Fibroblast of lung (primary cell): ENCODE data around the gene CHTF18. TPM values are rescaled to one million over a fixed set of nuclear protein-coding genes. Genes with fewer than 3 reads are reported as not detected.

Experiments
- DNase-seq, 2 donors: peaks; one replicate each; pipeline versions ENCODE4 v3.0.0 to v3.0.0-alpha.2; 2010; ENCODE audit warnings: low read depth in 2 of 2
- H2AFZ ChIP-seq: 2 replicates; pipeline ENCODE4 v1.5.1; 2012; ENCODE audit warnings: low read length, control low read depth, inconsistent platforms
- H3K27ac ChIP-seq: 2 replicates; pipeline ENCODE4 v1.5.1; 2011; ENCODE audit warnings: low read length, control low read depth; ENCODE audit not compliant: insufficient read depth
- H3K27me3 ChIP-seq: 2 replicates; pipeline ENCODE4 v1.5.1; 2011; ENCODE audit warnings: mild to moderate bottlenecking, low read length; ENCODE audit not compliant: control insufficient read depth, insufficient read depth
- H3K36me3 ChIP-seq: 2 replicates; pipeline ENCODE4 v1.5.1; 2011; ENCODE audit warnings: low read length; ENCODE audit not compliant: control insufficient read depth, insufficient read depth
- H3K4me1 ChIP-seq: 2 replicates; pipeline ENCODE4 v1.5.1; 2011; ENCODE audit warnings: low read length; ENCODE audit not compliant: control insufficient read depth, insufficient read depth; ENCODE audit errors: extremely low read depth
- H3K4me2 ChIP-seq: 2 replicates; pipeline ENCODE4 v1.5.1; 2011; ENCODE audit warnings: low read length, control low read depth; ENCODE audit not compliant: insufficient read depth; ENCODE audit errors: extremely low read depth
- H3K4me3 ChIP-seq, 4 experiments: fragments of 200-600 bp in 1 of 4; sonication (generic) in 1 of 4; replicated peaks in 1 of 4; 2 replicates each; pipeline ENCODE4 v1.5.1; 2011 to 2016; ENCODE audit warnings: low read length in 4 of 4, low read depth in 3 of 4, mild to moderate bottlenecking in 3 of 4, control low read depth in 2 of 4, inconsistent platforms in 1 of 4, mixed read lengths in 1 of 4; ENCODE audit not compliant: insufficient read depth in 1 of 4; ENCODE audit errors: control extremely low read depth in 1 of 4
- H3K79me2 ChIP-seq: 2 replicates; pipeline ENCODE4 v1.5.1; 2012; ENCODE audit warnings: mild to moderate bottlenecking, low read length, inconsistent platforms; ENCODE audit not compliant: control insufficient read depth, insufficient read depth
- H3K9ac ChIP-seq: 2 replicates; pipeline ENCODE4 v1.5.1; 2011; ENCODE audit warnings: mild to moderate bottlenecking, low read length, control low read depth; ENCODE audit not compliant: insufficient read depth
- H3K9me3 ChIP-seq: 2 replicates; pipeline ENCODE4 v1.5.1; 2012; ENCODE audit warnings: low read depth, low read length; ENCODE audit not compliant: control insufficient read depth, insufficient read depth
- H4K20me1 ChIP-seq: 2 replicates; pipeline ENCODE4 v1.5.1; 2011; ENCODE audit warnings: low read length; ENCODE audit not compliant: control insufficient read depth, insufficient read depth; ENCODE audit errors: extremely low read depth
- CTCF ChIP-seq, 2 donors: IDR thresholded peaks in 1 of 2; conservative IDR thresholded peaks in 1 of 2; 1 replicate in 1 of 2; 2 replicates in 1 of 2; pipeline ENCODE4 v1.5.1; 2011 to 2012; ENCODE audit warnings: low read length in 2 of 2, control low read depth in 1 of 2, inconsistent platforms in 1 of 2, low read depth in 1 of 2, mild to moderate bottlenecking in 1 of 2
- EZH2 ChIP-seq: IDR thresholded peaks from 2 replicates; pipeline ENCODE4 v1.5.1; 2012; ENCODE audit warnings: low read length, control low read depth, mild to moderate bottlenecking; ENCODE audit errors: missing control alignments
- polyA plus RNA-seq, 2 donors: library from polyadenylated mRNA; depleted of rRNA in 1 of 2; stranded (reverse) in 1 of 2; unstranded in 1 of 2; fragments of >200 nt; gene quantifications; 2 replicates each; pipeline ENCODE4 v1.2.1, GENCODE V29; 2011 to 2012; ENCODE audit warnings: missing spikeins in 1 of 2
- total RNA-seq: library from RNA; depleted of rRNA; stranded (reverse); fragments of >200 nt; gene quantifications from 2 replicates; pipeline ENCODE4 v1.2.1, GENCODE V29; 2014

Gene CHTF18
- total and polyA plus RNA-seq, 2 donors (not counting 1 experiment from before 2014, with no cell fraction given), result 1.1 to 4.3 TPM

- H3K4me1 ChIP-seq, result no peaks in the 10 kb centered on the region
- H3K79me2 ChIP-seq, result peaks cover 3% of the 10 kb centered on the region
- H4K20me1 ChIP-seq, result no peaks in the 10 kb centered on the region
- no peak for TF ChIP-seq CTCF (conservative IDR thresholded peaks at IDR 0.05 in 1 of 2, IDR thresholded peaks at IDR 0.05 in 1 of 2; ENCODE audit: low read depth in 1 of 2, low read length in 2 of 2)
- TF ChIP-seq EZH2, result no peak
- H3K27me3 ChIP-seq, result no peaks in the 10 kb centered on the region
- no peaks in the 10 kb centered on the region for H3K9me3 ChIP-seq
- no peak overlapping the region for H3K4me2 ChIP-seq
- H2AFZ ChIP-seq, result no peak overlapping the region
- H3K27ac ChIP-seq, result no peak overlapping the region
- H3K36me3 ChIP-seq, result no peaks in the 10 kb centered on the region
- no peak overlapping the region for H3K9ac ChIP-seq
- no peak overlapping the region for H3K4me3 ChIP-seq
- DNase-seq, result no peak
These were observed 44.5 kb upstream of the CHTF18 start for GRCh38 chr16:743794-744500.

GRCh38 chr16:745739-746138, 42.7 kb upstream of the CHTF18 start:
- Histone ChIP-seq H3K4me3 (no peak overlapping the region), H3K27me3 (no peaks in the 10 kb centered on the region), H2AFZ (no peak overlapping the region), H3K4me2 (no peak overlapping the region), H4K20me1 (no peaks in the 10 kb centered on the region), H3K27ac (no peak overlapping the region), H3K9me3 (no peaks in the 10 kb centered on the region), H3K79me2 (no peaks in the 10 kb centered on the region), H3K9ac (no peak overlapping the region), H3K4me1 (no peaks in the 10 kb centered on the region), H3K36me3 (no peaks in the 10 kb centered on the region)
- DNase-seq, result no peak
- TF ChIP-seq CTCF (conservative IDR thresholded peaks at IDR 0.05 in 1 of 2, IDR thresholded peaks at IDR 0.05 in 1 of 2; ENCODE audit: low read depth in 1 of 2, low read length in 2 of 2), result peak in 1 of 2 donors; percentile 23
- no peak for TF ChIP-seq EZH2

GRCh38 chr16:746637-747036, 41.8 kb upstream of the CHTF18 start:
- Histone ChIP-seq H3K4me1 (no peaks in the 10 kb centered on the region), H3K4me3 (no peak overlapping the region), H3K79me2 (no peaks in the 10 kb centered on the region), H3K36me3 (no peaks in the 10 kb centered on the region), H3K27me3 (peaks cover 7% of the 10 kb centered on the region), H4K20me1 (no peaks in the 10 kb centered on the region), H3K9ac (no peak overlapping the region), H3K9me3 (no peaks in the 10 kb centered on the region), H2AFZ (no peak overlapping the region), H3K4me2 (no peak overlapping the region), H3K27ac (no peak overlapping the region)
- DNase-seq, result no peak
- TF ChIP-seq CTCF (conservative IDR thresholded peaks at IDR 0.05 in 1 of 2, IDR thresholded peaks at IDR 0.05 in 1 of 2; ENCODE audit: low read depth in 1 of 2, low read length in 2 of 2), result no peak
